ENCODE data around the gene DPH2.

Gene DPH2

GRCh38 chr1:43985984-43986595, 16.3 kb downstream of the DPH2 start:
- DNase-seq: no peak

DNA sequence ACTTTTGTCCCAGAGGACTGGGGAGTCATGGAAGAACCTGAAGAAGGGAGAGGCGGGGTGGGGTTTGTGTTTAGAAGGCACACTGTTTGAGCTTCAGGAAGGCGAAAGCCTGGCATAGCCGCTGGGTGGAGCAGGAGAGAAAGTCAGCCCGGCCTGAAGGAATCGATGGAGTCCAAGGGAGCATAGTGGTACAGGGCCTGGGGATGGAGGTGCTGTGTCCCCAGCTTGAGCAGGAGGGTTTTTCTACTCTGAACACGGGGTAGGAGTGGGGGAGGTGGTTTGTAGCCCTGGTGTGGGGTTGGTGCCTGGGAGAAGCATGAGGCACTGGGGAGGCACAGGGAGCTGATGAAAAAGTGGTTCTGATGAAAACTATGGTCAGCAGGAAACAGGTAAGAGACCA, 16.9 kb downstream of the DPH2 start:
- DNase-seq: no peak

DNA sequence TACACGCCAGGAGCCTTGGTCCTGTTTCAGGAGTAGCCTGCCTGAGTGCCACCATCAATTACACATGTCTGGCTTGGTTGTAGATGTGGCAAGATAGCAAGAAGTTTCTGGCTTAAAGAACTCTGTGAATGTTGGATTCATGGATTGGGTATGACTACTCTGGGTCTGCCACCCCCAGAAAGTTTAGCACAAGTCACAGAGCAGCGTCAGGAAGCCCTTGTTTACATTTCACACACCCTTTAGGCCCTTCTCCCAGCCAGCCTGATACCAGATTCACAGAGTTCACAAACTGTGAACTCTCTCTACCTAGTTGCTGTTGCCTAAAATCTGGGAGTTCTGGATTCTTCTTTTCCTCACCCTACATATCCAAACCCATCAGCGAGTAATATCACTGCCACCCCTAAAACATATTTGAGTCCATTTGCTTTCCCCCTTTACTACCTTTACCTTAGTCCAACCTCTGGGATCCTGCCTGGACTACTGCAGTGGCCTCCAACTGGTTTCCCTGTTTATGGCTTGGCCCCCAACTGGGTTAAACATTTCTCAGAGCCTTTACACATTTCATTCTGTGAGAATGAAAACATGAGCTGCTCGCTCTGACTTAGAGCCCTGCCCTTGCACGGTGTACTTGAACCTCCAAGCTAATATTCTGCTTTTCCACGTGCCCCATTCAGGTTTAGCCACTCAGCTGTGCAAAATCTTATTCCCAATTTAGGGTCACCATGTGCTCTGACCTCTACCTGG, 17.5 kb downstream of the DPH2 start:
- DNase-seq: no peak

GRCh38 chr1:43990271-43991199, 20.7 kb downstream of the DPH2 start:
- DNase-seq: no peak

GRCh38 chr1:43991200-43991475, 21.3 kb downstream of the DPH2 start:
- no peak for DNase-seq

DNA sequence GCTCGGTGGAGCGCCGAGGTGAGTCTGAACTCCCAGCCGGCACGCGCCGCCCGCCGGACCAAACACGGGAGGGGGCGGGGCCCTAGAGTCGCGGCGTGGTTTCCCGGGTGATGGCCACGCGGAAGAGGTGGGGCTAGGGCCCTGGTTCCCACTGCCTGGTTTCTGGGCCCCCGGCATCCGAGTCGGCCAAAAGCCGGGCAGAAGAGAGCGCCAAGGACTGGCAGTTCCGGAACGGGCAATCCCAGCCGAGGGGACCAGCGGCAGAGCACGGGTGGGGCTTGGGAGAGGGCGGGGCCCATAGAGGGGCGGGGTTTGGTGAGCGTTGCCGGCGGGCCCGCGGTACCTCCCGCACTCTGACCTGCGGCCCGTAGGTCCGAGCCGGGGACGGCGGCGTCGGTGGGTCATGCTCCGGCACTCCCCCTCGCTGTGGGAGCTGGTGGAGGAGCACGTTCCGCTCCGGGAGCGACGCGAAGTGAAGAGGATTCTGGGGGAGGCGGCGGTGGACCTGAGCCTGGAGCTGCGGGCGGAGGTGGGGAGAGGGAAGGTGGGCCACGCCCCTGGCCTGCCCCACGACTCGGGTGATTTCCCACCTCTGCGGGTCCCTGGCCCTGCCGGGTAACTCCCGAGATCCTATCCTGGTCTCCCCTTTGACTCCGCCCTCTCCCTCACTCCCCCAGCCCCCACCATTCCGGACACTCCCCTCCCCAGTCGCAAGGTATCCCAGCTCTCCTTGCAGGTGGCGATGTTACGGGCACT, 21.8 kb downstream of the DPH2 start, which contains the start of gene CCDC24:
CCDC24 (plus strand) TSS at position 124 of the 756 bp plus-strand sequence; CDS start at position 404, 280 bp downstream.
- DNase-seq: peak; percentile 66

DNA sequence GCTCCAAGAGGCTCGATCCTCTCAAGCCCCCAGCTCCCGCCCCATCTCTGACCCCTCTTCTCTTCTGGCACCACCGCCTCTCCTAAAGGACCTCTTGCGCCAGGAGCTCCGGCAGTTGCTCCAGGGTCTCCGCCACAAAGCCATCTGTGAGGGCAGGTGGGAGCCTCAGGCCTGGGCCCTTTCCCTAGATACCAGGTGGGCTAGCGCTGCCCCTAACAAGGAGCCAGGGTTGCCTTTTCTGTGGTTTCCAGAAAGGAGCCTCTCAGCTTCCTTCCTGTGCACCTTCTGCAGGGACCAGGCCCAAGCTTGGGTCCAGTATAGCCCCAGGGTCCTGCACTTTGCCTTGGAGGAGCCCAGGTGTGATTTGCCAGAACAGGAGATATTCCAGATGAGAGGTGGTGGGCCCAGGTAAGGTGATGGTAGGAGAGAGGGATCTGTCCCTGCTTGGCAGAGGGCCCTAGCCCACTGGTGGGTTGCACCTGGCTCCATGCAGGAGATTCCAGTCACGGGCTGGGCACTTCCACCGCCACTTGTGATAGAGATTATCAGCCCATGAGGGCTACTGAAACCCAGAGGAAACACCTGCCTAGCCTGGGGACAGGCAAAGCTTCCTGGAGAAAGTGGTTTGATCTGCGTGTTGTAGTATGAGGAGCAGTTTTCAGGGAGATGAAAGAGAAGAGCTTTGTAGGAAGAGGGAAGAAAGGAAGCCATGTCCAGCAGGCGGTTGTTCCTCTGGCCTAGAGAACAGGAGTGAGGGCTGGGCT, 22.6 kb downstream of the DPH2 start:
- no peak for DNase-seq

DNA sequence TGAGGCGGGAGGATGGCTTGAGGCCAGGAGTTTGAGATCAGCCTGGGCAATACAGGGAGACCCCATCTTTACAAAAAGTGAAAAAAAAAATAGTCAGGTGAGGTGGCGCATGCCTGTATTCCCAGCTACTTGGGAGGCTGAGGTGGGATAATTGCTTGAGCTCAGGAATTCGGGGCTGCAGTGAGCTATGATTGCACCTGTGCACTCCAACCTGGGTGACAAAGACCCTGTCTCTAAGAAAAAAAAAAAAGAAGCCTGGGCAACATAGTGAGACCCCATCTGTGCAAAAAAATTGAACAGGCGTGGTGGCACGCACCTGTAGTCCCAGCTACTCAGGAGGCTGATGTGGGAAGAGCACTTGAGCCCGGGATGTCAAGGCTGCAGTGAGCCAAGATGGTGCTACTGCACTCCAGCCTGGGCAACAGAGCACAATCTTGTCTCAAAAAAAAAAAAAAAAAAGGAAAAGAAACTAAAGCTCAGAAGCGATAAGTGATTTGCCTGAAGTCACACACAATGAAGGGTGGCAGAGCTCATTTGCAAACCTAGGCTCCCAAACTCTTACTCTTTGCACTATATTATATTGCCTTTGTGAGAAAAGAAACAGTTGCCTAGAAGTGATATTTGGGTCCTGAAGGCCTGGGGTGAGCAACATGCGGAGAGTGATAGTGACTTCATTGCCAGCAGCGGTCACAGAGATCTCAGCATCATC, 23.6 kb downstream of the DPH2 start:
- DNase-seq: no peak

- no peak for DNase-seq
Observed at GRCh38 chr1:43994071-43994470, 24.3 kb downstream of the DPH2 start.

- no peak for DNase-seq
Observed at GRCh38 chr1:43994794-43995790, 25.3 kb downstream of the DPH2 start.

- no peak for DNase-seq
Observed at GRCh38 chr1:43995984-43996732, 26.3 kb downstream of the DPH2 start.

DNA sequence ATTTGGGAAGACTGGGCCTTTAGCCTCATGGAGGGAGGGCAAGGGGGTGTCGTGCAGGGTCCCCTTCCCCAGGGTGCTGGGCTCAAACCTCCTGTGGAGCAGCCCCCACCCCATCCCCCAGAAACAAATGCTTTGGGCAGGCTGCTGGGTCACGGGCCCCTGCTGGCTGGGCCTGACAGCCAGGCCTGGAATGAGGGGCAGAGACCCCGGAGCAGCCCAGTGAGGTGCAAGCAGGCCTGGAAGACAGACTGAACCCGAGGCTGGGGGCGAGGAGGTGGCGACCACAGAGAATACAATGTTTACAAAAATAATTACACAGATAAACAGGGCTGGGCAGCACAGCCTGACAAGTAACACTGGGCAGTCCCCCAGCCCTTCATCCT, 26.9 kb downstream of the DPH2 start:
- DNase-seq: no peak

DNA sequence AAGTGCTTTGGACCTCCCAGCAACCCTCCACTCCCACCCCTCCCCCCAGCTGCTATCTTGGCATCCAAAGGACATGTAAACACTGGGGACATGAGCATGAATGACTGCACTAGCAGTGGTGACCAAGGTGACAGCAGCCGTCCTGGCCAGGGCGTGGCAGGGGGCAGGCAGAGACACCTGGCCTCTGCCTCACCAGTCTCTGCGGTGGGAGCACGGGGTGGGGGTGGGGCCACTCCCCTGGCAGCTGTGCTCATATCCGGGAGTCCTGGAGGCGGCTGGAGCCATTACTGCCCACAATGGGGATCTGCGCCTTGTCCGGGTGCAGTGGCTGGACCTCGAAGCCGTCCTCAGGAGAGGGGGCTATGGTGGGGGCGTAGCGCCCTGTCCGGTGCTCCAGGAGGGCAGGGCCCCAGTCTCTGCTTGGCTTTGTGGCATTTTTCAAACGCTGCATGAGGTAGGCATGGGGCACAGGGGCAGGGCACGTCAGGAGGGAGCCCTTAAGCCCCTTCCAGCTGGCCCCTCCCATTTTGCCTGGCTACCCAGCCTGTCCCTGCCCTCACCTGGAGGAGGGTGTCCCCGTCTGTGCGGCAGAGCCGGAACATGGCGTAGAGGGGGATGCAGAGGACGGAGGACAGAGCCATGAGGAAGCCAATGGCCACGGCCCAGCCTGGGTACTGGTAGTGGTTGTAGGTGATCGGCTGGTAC, 27.6 kb downstream of the DPH2 start:
- DNase-seq: no peak

- no peak for DNase-seq
Observed at GRCh38 chr1:43998000-43998378, 28.2 kb downstream of the DPH2 start.

DNA sequence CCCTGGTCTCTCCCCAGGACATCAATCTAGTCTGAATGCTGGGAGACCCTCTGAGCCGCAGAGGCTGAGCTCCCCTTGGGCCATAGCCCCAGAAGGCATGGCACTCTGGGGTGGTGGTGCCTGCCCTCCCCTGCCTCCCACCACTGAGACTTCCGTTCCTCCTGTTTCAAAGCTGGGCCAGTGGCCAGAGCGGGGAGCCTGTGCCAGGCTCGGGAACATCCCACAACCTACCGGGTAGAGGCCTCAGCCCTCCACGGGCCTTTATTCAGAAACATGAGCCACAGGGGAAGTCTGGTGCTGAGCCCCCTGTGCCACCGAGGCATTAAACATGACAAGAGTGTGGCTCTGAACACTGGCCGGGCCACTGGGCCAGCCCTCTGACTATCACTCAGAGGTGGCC, 29.6 kb downstream of the DPH2 start:
- DNase-seq: no peak

DNA sequence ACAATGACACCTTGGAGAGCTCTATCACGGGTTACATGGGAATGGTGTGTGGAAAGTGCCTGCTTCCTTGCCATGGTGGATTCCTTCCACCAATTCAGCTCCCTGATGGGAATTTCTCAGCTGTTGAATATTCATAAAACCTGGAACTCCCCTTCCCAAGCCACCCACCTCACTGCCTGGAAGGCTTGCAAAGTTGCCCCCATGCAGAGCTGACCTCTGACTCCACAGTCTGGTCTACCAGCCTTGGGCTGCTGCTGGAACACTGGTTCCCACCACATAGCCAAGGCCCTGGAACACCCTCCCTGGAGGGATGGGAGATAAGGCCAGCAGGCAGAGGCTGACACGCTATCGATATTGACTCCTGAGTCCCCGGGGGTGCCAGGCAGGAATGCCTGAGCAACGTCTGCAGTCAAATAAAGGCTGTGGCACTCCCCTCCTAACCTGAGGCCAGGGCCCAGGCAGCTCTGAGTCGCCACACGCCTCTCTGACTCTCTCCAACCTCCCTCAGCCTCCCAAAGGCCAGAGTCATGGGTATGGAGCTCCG, 30.4 kb downstream of the DPH2 start:
- DNase-seq: no peak

- no peak for DNase-seq
Observed at GRCh38 chr1:44002165-44002564, 32.4 kb downstream of the DPH2 start.

DNA sequence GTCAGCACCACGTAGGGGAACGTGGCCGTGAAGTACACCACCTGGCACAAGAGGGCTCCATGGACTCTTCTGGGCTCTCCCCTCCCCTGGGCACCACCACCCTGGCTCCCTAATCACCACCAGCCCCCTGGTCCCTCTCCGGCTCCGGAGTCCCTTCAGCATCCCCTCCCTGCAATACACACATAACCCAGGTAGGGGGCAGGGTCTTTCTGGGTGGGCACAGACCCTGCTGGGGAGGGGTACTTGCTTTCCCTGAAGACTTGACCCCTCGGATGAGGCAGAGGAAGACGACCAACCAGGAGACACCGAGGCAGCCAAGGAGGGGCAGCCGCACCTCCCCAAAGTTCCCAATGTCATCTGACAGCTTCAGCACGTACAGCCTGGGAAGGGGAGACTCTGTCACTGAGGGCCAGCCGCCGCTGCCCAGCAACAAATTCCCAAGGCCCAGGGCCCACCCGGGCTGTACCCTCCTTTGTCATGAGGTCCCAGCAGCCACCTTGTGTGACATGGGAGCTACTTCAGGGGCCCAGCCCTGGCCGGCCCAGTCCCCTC, 32.9 kb downstream of the DPH2 start:
- no peak for DNase-seq

Data from activated CD4-positive, alpha-beta T cell treated with anti-CD3 and anti-CD28 coated beads, Interleukin-2, amount 50 U/mL, for 1 hour (primary cell).